IPS DF 4.7 (cell line): Measurements from ENCODE around the gene IRX6.

Source experiments
- DNase-seq: peaks from one replicate; pipeline ENCODE4 v3.0.0-alpha.2; 2013; ENCODE audit warnings: low spot score; ENCODE audit errors: extremely low read depth

Gene IRX6

GRCh38 chr16:55323637-55324271, at the start of gene IRX6:
Gene IRX6 (plus strand): TSS chr16:55324203. CDS start chr16:55325092, 889 bp downstream.
- DNase-seq: no peak

- DNase-seq: no peak
These were observed 49.6 kb upstream of the IRX6 start for GRCh38 chr16:55274391-55274790.

- DNase-seq: no peak
These were observed 48.8 kb upstream of the IRX6 start for GRCh38 chr16:55275167-55275566.

GRCh38 chr16:55275869-55276268, 48.1 kb upstream of the IRX6 start:
- no peak for DNase-seq

- no peak for DNase-seq
These were observed 46.5 kb upstream of the IRX6 start for GRCh38 chr16:55277536-55277935.

- DNase-seq: no peak
These were observed 44.4 kb upstream of the IRX6 start for GRCh38 chr16:55279598-55279997.

GRCh38 chr16:55280587-55280986, 43.4 kb upstream of the IRX6 start:
- DNase-seq: no peak

- DNase-seq: no peak
These were observed 41.6 kb upstream of the IRX6 start for GRCh38 chr16:55282441-55282840.

- DNase-seq: no peak
These were observed 39.9 kb upstream of the IRX6 start for GRCh38 chr16:55283812-55284717.

- no peak for DNase-seq
These were observed 39.3 kb upstream of the IRX6 start for GRCh38 chr16:55284718-55285099.

- no peak for DNase-seq
These were observed 38.4 kb upstream of the IRX6 start for GRCh38 chr16:55285586-55285985.

- DNase-seq: no peak
These were observed 34.6 kb upstream of the IRX6 start for GRCh38 chr16:55289353-55289752.

GRCh38 chr16:55291847-55292246, 32.2 kb upstream of the IRX6 start:
- no peak for DNase-seq

GRCh38 chr16:55292491-55292890, 31.5 kb upstream of the IRX6 start:
- DNase-seq: no peak

- DNase-seq: no peak
These were observed 29.9 kb upstream of the IRX6 start for GRCh38 chr16:55294129-55294528.

GRCh38 chr16:55294931-55295342, 29.1 kb upstream of the IRX6 start:
- DNase-seq: no peak

- DNase-seq: no peak
These were observed 26.7 kb upstream of the IRX6 start for GRCh38 chr16:55297062-55297909.

- DNase-seq: no peak
These were observed 26.0 kb upstream of the IRX6 start for GRCh38 chr16:55297910-55298479.

GRCh38 chr16:55301385-55302008, 22.5 kb upstream of the IRX6 start:
- no peak for DNase-seq

- no peak for DNase-seq
These were observed 21.4 kb upstream of the IRX6 start for GRCh38 chr16:55302635-55303034.

GRCh38 chr16:55308973-55309372, 15.0 kb upstream of the IRX6 start:
- no peak for DNase-seq
